Smooth muscle cell (in vitro differentiated cells): Measurements from ENCODE around the gene C1QTNF6. TPM values are rescaled to one million over a fixed set of nuclear protein-coding genes. Genes with fewer than 3 reads are reported as not detected.

ENCODE experiments used
- DNase-seq: peaks from one replicate; lab custom pipeline; 2025; ENCODE audit not compliant: unreplicated experiment; lab: John Stamatoyannopoulos, UW
- H2AFZ ChIP-seq: fragments of 200-600 bp; sonication (generic); 2 replicates; pipeline ENCODE4 v1.6.0; 2016; ENCODE audit warnings: antibody characterized with exemption, low read depth, mild to moderate bottlenecking
- H3F3A ChIP-seq: fragments of 200-600 bp; sonication (generic); 2 replicates; pipeline ENCODE4 v1.6.0; 2017; ENCODE audit warnings: antibody characterized with exemption, low read depth
- H3K27ac ChIP-seq: fragments of 200-600 bp; sonication (generic); 2 replicates; pipeline ENCODE4 v1.5.1; 2016; ENCODE audit warnings: low read depth, mild to moderate bottlenecking
- H3K27me3 ChIP-seq: fragments of 200-600 bp; sonication (generic); 2 replicates; pipeline ENCODE4 v1.6.1; 2016; ENCODE audit warnings: low read depth, mild to moderate bottlenecking
- H3K36me3 ChIP-seq: fragments of 200-600 bp; sonication (generic); 2 replicates; pipeline ENCODE4 v1.5.1; 2016; ENCODE audit warnings: low read depth
- H3K4me1 ChIP-seq: fragments of 200-600 bp; sonication (generic); 2 replicates; pipeline ENCODE4 v1.5.1; 2016; ENCODE audit warnings: low read depth
- H3K4me2 ChIP-seq: fragments of 200-600 bp; sonication (generic); 2 replicates; pipeline ENCODE4 v1.6.0; 2016; ENCODE audit warnings: mild to moderate bottlenecking
- H3K4me3 ChIP-seq: fragments of 200-600 bp; sonication (generic); 2 replicates; pipeline ENCODE4 v1.5.1; 2016; ENCODE audit warnings: mild to moderate bottlenecking
- H3K79me2 ChIP-seq: fragments of 200-600 bp; sonication (generic); 2 replicates; pipeline ENCODE4 v1.6.0; 2016; ENCODE audit warnings: low read depth, mild to moderate bottlenecking
- H3K9ac ChIP-seq: fragments of 200-600 bp; sonication (generic); 2 replicates; pipeline ENCODE4 v1.6.0; 2016; ENCODE audit warnings: low read depth
- H3K9me3 ChIP-seq: fragments of 200-600 bp; sonication (generic); replicated peaks from 2 replicates; pipeline ENCODE4 v1.5.1; 2016; ENCODE audit warnings: low read depth
- H4K20me1 ChIP-seq: fragments of 200-600 bp; sonication (generic); 2 replicates; pipeline ENCODE4 v1.6.0; 2016; ENCODE audit warnings: low read depth
- CTCF ChIP-seq: fragments of 200-600 bp; sonication (generic); IDR thresholded peaks from 2 replicates; pipeline ENCODE4 v1.5.1; 2017; ENCODE audit warnings: borderline replicate concordance, mild to moderate bottlenecking, antibody characterized with exemption; ENCODE audit not compliant: insufficient read depth, poor library complexity, severe bottlenecking
- WGBS: methylation state at CpG from one replicate; pipeline ENCODE4 v1.1.7; 2016; ENCODE audit warnings: low lambda C conversion rate; 5-methylcytosine and 5-hydroxymethylcytosine counted together
- polyA plus RNA-seq: library from polyadenylated mRNA; unstranded; fragments of >200 nt; fragmentation: Nextera tagmentation; extraction: Ambion mirVana; gene quantifications from 2 replicates; pipeline ENCODE4 v1.2.1, GENCODE V29; 2016
- total RNA-seq: library from RNA; depleted of rRNA; stranded (reverse); fragments of >200 nt; gene quantifications from 2 replicates; pipeline ENCODE4 v1.2.3, GENCODE V29; 2014

Gene C1QTNF6
- total and polyA plus RNA-seq, 2 experiments from 2014 or later: 14.3 to 26.8 TPM

- H3K36me3 ChIP-seq: no peaks in the 10 kb centered on the region
- no peaks in the 10 kb centered on the region for H3K4me1 ChIP-seq
- no peaks in the 10 kb centered on the region for H3K9me3 ChIP-seq
- H3K27ac ChIP-seq: no peak overlapping the region
- H3K27me3 ChIP-seq: peaks cover 4% of the 10 kb centered on the region
- no peak overlapping the region for H3K9ac ChIP-seq
- no peaks in the 10 kb centered on the region for H3F3A ChIP-seq
- H3K4me3 ChIP-seq: no peak overlapping the region
- H3K4me2 ChIP-seq: no peak overlapping the region
- no peak for TF ChIP-seq CTCF
- no peaks in the 10 kb centered on the region for H3K79me2 ChIP-seq
- no peak for DNase-seq
- no peak overlapping the region for H2AFZ ChIP-seq
- 85% methylated on average over 8 of the region's 8 CpGs for WGBS
- no peaks in the 10 kb centered on the region for H4K20me1 ChIP-seq
These were observed 34.5 kb upstream of the C1QTNF6 start for GRCh38 chr22:37222440-37222971.

- TF ChIP-seq CTCF: no peak
- Histone ChIP-seq H3K9ac (no peak overlapping the region), H3K27me3 (peaks cover 4% of the 10 kb centered on the region), H3K4me3 (no peak overlapping the region), H3F3A (no peaks in the 10 kb centered on the region), H4K20me1 (no peaks in the 10 kb centered on the region), H3K4me2 (no peak overlapping the region), H2AFZ (no peak overlapping the region), H3K36me3 (no peaks in the 10 kb centered on the region), H3K9me3 (no peaks in the 10 kb centered on the region), H3K4me1 (no peaks in the 10 kb centered on the region), H3K79me2 (no peaks in the 10 kb centered on the region), H3K27ac (no peak overlapping the region)
- DNase-seq: no peak
- 96% methylated on average over 10 of the region's 10 CpGs for WGBS
These were observed 33.6 kb upstream of the C1QTNF6 start for GRCh38 chr22:37221424-37222333.

- 86% methylated on average over 4 of the region's 4 CpGs for WGBS
- H4K20me1 ChIP-seq: no peaks in the 10 kb centered on the region
- TF ChIP-seq CTCF: no peak
These were observed 32.5 kb upstream of the C1QTNF6 start for GRCh38 chr22:37220543-37220981.

GRCh38 chr22:37219533-37219932 is 31.5 kb upstream of the C1QTNF6 start:
- DNase-seq: no peak
- H3K79me2 ChIP-seq: no peaks in the 10 kb centered on the region
- no peaks in the 10 kb centered on the region for H4K20me1 ChIP-seq
- H3K9ac ChIP-seq: no peak overlapping the region
- H3K9me3 ChIP-seq: no peaks in the 10 kb centered on the region
- no peaks in the 10 kb centered on the region for H3F3A ChIP-seq
- no peak overlapping the region for H3K4me2 ChIP-seq
- no peaks in the 10 kb centered on the region for H3K36me3 ChIP-seq
- H3K4me1 ChIP-seq: no peaks in the 10 kb centered on the region
- H3K27me3 ChIP-seq: peaks cover 4% of the 10 kb centered on the region
- no peak for TF ChIP-seq CTCF
- H3K27ac ChIP-seq: no peak overlapping the region
- 85% methylated on average over 6 of the region's 6 CpGs for WGBS
- H2AFZ ChIP-seq: no peak overlapping the region
- no peak overlapping the region for H3K4me3 ChIP-seq

More at GRCh38 chr22:37220543-37220981, 32.5 kb upstream of the C1QTNF6 start:
- Histone ChIP-seq H2AFZ (no peak overlapping the region), H3K4me1 (no peaks in the 10 kb centered on the region), H3K79me2 (no peaks in the 10 kb centered on the region), H3K36me3 (no peaks in the 10 kb centered on the region), H3K4me3 (no peak overlapping the region), H3K4me2 (no peak overlapping the region), H3K9ac (no peak overlapping the region), H3K9me3 (no peaks in the 10 kb centered on the region), H3F3A (no peaks in the 10 kb centered on the region), H3K27ac (no peak overlapping the region), H3K27me3 (peaks cover 4% of the 10 kb centered on the region)
- no peak for DNase-seq
